Stromal cell of bone marrow (primary cell): ENCODE results near the gene KLC4.
"Not testable (repeated sequence)": the region's sequence is repeated elsewhere in the genome, so short reads cannot be mapped to it uniquely, and the experiment has no call there.

Experiments used
- DNase-seq: peaks from one replicate; pipeline ENCODE4 v3.0.0-alpha.2; 2012; ENCODE audit warnings: low read depth

The KLC4 gene

GRCh38 chr6:43036712-43037111 lies 22.7 kb upstream of the KLC4 start:
- no peak for DNase-seq

GRCh38 chr6:43037197-43037596 lies 22.2 kb upstream of the KLC4 start:
- no peak for DNase-seq

GRCh38 chr6:43037706-43038105 lies 21.7 kb upstream of the KLC4 start:
- DNase-seq = no peak

- no peak for DNase-seq
Measured at GRCh38 chr6:43038727-43039126, 20.7 kb upstream of the KLC4 start.

GRCh38 chr6:43040542-43041257 lies 18.7 kb upstream of the KLC4 start:
- no peak for DNase-seq

GRCh38 chr6:43041475-43041874 lies 18.0 kb upstream of the KLC4 start:
- DNase-seq = not testable (repeated sequence)

GRCh38 chr6:43043310-43043709 lies 16.1 kb upstream of the KLC4 start:
- no peak for DNase-seq

GRCh38 chr6:43045371-43045930 lies 14.0 kb upstream of the KLC4 start:
- DNase-seq = no peak

- no peak for DNase-seq
Measured at GRCh38 chr6:43047998-43048397, 11.4 kb upstream of the KLC4 start.

GRCh38 chr6:43050981-43051380 lies 8.4 kb upstream of the KLC4 start:
- no peak for DNase-seq

- DNase-seq = no peak
Measured at GRCh38 chr6:43052225-43052841, 7.1 kb upstream of the KLC4 start.

GRCh38 chr6:43052842-43053544 lies 6.4 kb upstream of the KLC4 start:
- no peak for DNase-seq

- peak; percentile 94 for DNase-seq
Measured at GRCh38 chr6:43053545-43054205, 5.8 kb upstream of the KLC4 start, which contains the start of gene CUL7. Gene CUL7, minus strand, starts transcription at chr6:43053851. Its CDS starts 1,063 bp downstream, at chr6:43052788.

- DNase-seq = no peak
Measured at GRCh38 chr6:43054206-43054943, 5.1 kb upstream of the KLC4 start.

- no peak for DNase-seq
Measured at GRCh38 chr6:43055966-43056365, 3.5 kb upstream of the KLC4 start.

GRCh38 chr6:43058531-43058930 lies 900 bp upstream of the KLC4 start:
- DNase-seq = no peak

- DNase-seq = no peak
Measured at GRCh38 chr6:43060034-43060754, 763 bp downstream of the KLC4 start.

- DNase-seq = no peak
Measured at GRCh38 chr6:43060755-43061633, 1.6 kb downstream of the KLC4 start.

- DNase-seq = no peak
Measured at GRCh38 chr6:43061861-43062260, 2.4 kb downstream of the KLC4 start.

GRCh38 chr6:43062818-43063217 lies 3.4 kb downstream of the KLC4 start:
- DNase-seq = no peak
